Measurements from ENCODE around the gene HERC3.

GRCh38 chr4:88629826-88630225 is 37.5 kb downstream of the HERC3 start:
- TF ChIP-seq CTCF (IDR thresholded peaks at IDR 0.05) (no peak), CBFB (CRISPR knock-in tag; IDR thresholded peaks at IDR 0.05; ENCODE audit: low read depth) (no peak), SP1 (CRISPR knock-in tag; conservative IDR thresholded peaks at IDR 0.05) (no peak), MAX (CRISPR knock-in tag; IDR thresholded peaks at IDR 0.05) (no peak)

All from WTC11 (cell line).